HepG2 (cell line): Measurements from ENCODE around the gene CIITA. TPM values are rescaled to one million over a fixed set of nuclear protein-coding genes. Genes with fewer than 3 reads are reported as not detected.

ENCODE experiments used
- DNMT3B ChIP-seq: conservative IDR thresholded peaks from 2 replicates; pipeline ENCODE4 v1.6.1; 2016; ENCODE audit warnings: missing biosample characterization, control low read depth
- GATA4 ChIP-seq: sonication (generic); IDR thresholded peaks from 2 replicates; pipeline ENCODE4 v1.6.1; 2016; ENCODE audit warnings: antibody characterized with exemption, low read depth, borderline replicate concordance
- KMT2B ChIP-seq: IDR thresholded peaks from 2 replicates; pipeline ENCODE4 v1.6.1; 2016; ENCODE audit warnings: missing genetic modification reagents, missing compliant biosample characterization
- RNF2 ChIP-seq: fragments of 450-650 bp; conservative IDR thresholded peaks from 2 replicates; pipeline ENCODE4 v1.6.1; 2016; ENCODE audit warnings: low read depth
- SOX5 ChIP-seq: IDR thresholded peaks from 2 replicates; pipeline ENCODE4 v1.6.1; 2016; ENCODE audit warnings: borderline replicate concordance
- TBX3 ChIP-seq: fragments of 450-650 bp; IDR thresholded peaks from 2 replicates; pipeline ENCODE4 v1.6.1; 2017; ENCODE audit warnings: antibody characterized with exemption, mild to moderate bottlenecking, inconsistent platforms, borderline replicate concordance
- ZBTB3 ChIP-seq: sonication (generic); formaldehyde crosslinking; IDR thresholded peaks from 2 replicates; pipeline ENCODE4 v1.4.0; 2020; ENCODE audit warnings: low read depth, mild to moderate bottlenecking, moderate library complexity, missing genetic modification reagents, borderline replicate concordance
- ZNF547 ChIP-seq: sonication (generic); formaldehyde crosslinking; IDR thresholded peaks from 2 replicates; pipeline ENCODE4 v1.5.1; 2020; ENCODE audit warnings: mild to moderate bottlenecking, missing genetic modification reagents
- ZNF550 ChIP-seq: sonication (generic); formaldehyde crosslinking; IDR thresholded peaks from 2 replicates; pipeline ENCODE4 v1.4.0; 2020; ENCODE audit warnings: mild to moderate bottlenecking, missing genetic modification reagents, borderline replicate concordance
- ZNF644 ChIP-seq: IDR thresholded peaks from 2 replicates; pipeline ENCODE4 v1.6.1; 2016; ENCODE audit warnings: low read depth
- polyA plus RNA-seq, 8 experiments: library from polyadenylated mRNA; depleted of rRNA in 3 of 8; stranded (reverse) in 7 of 8; unstranded in 1 of 8; fragments of >200 nt; fragmentation: Illumina TruSeq in 4 of 8; extraction: Trizol in 4 of 8; gene quantifications; 2 replicates each; pipeline versions ENCODE4 v1.2.1 to v1.2.3, GENCODE V29; 2011 to 2016; ENCODE audit warnings: low read depth in 4 of 8, missing spikeins in 1 of 8, mixed read lengths in 1 of 8; ENCODE audit not compliant: insufficient read depth in 1 of 8
- total RNA-seq, 5 experiments: library from RNA; depleted of rRNA; stranded (reverse); fragments of >200 nt; fragmentation: Illumina TruSeq; extraction: Trizol; gene quantifications; 2 replicates each; pipeline ENCODE4 v1.2.3, GENCODE V29; 2016; ENCODE audit warnings: low read depth in 1 of 5
- TF ChIP-seq, protein P1 (sequence below), 2 experiments: sonication (generic) in 1 of 2; formaldehyde crosslinking in 1 of 2; IDR thresholded peaks; 2 replicates each; pipeline versions ENCODE4 v1.4.0 to v1.6.1; 2016 to 2020; ENCODE audit warnings: borderline replicate concordance in 1 of 2, low read depth in 1 of 2, mild to moderate bottlenecking in 1 of 2, missing genetic modification reagents in 1 of 2
- TF ChIP-seq, protein P2 (sequence below): sonication (generic); formaldehyde crosslinking; conservative IDR thresholded peaks from 2 replicates; pipeline ENCODE4 v1.4.0; 2020; ENCODE audit warnings: missing genetic modification reagents
- TF ChIP-seq, protein P3 (sequence below): sonication (generic); formaldehyde crosslinking; IDR thresholded peaks from 2 replicates; pipeline ENCODE4 v1.8.1; 2023; ENCODE audit warnings: mild to moderate bottlenecking, moderate library complexity, missing genetic modification reagents
- TF ChIP-seq, protein P4 (sequence below): sonication (generic); formaldehyde crosslinking; IDR thresholded peaks from 2 replicates; pipeline ENCODE4 v1.8.0; 2022; ENCODE audit warnings: mild to moderate bottlenecking, missing genetic modification reagents, borderline replicate concordance
- TF ChIP-seq, protein P5 (sequence below): sonication (generic); formaldehyde crosslinking; conservative IDR thresholded peaks from 2 replicates; pipeline ENCODE4 v1.5.0; 2020; ENCODE audit warnings: missing genetic modification reagents

The CIITA gene
- total and polyA plus RNA-seq, 2 of the 13 experiments (the other 11 are each of a cell fraction or from before 2014, with no cell fraction given), result 0.08 to 0.09 TPM

DNA sequence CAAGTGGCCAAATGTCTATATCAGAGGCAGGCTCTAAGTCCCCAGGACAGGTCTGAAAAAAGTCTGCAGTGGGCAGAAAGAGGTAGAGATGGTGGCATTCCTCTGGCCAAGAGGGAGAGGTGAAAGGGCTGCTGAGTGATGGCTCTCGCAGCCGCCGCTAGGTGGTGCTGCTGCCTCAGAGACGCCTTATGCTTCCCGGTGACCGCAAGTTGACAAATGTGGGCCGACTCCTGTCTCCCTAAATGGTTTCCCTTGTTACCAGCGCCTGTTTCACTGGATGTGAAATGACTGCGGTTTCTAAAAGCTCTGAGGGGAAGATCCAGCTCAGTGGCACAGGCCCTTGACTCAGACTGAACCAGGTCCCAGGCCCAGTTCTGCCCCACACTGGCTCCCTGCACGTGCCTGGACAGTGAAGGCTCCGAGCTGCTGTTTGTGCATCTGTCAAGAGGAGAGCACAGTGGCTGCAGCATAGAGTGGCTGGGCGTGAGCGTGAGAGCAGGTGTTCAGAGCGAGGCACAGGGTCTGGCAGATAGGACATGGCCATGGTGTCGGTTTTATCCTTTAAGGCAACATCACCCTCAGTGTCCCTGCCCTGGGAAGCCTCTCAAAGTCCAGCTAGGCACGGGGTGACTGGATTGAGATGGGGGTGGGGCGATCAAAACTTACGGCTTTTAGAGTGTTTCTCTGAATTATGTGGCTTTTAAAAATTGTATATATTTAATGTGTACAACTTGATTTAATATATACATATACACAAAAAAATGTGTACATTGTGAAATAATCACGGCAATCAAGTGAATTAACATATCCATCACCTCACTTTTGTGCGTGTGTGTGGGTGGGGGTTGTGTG, 87.3 kb downstream of the CIITA start (continued):
- peak; percentile 21; the same call in 1 of the 2 replicates for TF ChIP-seq SOX5 (CRISPR knock-in tag)
- TF ChIP-seq TBX3, result no peak
- TF ChIP-seq, protein P1, sequence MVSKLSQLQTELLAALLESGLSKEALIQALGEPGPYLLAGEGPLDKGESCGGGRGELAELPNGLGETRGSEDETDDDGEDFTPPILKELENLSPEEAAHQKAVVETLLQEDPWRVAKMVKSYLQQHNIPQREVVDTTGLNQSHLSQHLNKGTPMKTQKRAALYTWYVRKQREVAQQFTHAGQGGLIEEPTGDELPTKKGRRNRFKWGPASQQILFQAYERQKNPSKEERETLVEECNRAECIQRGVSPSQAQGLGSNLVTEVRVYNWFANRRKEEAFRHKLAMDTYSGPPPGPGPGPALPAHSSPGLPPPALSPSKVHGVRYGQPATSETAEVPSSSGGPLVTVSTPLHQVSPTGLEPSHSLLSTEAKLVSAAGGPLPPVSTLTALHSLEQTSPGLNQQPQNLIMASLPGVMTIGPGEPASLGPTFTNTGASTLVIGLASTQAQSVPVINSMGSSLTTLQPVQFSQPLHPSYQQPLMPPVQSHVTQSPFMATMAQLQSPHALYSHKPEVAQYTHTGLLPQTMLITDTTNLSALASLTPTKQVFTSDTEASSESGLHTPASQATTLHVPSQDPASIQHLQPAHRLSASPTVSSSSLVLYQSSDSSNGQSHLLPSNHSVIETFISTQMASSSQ (IDR thresholded peaks at IDR 0.05; ENCODE audit: low read depth), result no peak
- TF ChIP-seq, protein P1 (CRISPR knock-in tag; IDR thresholded peaks at IDR 0.05; ENCODE audit: borderline replicate concordance), result no peak
- no peak for TF ChIP-seq KMT2B (CRISPR knock-in tag)
- TF ChIP-seq, protein P2, sequence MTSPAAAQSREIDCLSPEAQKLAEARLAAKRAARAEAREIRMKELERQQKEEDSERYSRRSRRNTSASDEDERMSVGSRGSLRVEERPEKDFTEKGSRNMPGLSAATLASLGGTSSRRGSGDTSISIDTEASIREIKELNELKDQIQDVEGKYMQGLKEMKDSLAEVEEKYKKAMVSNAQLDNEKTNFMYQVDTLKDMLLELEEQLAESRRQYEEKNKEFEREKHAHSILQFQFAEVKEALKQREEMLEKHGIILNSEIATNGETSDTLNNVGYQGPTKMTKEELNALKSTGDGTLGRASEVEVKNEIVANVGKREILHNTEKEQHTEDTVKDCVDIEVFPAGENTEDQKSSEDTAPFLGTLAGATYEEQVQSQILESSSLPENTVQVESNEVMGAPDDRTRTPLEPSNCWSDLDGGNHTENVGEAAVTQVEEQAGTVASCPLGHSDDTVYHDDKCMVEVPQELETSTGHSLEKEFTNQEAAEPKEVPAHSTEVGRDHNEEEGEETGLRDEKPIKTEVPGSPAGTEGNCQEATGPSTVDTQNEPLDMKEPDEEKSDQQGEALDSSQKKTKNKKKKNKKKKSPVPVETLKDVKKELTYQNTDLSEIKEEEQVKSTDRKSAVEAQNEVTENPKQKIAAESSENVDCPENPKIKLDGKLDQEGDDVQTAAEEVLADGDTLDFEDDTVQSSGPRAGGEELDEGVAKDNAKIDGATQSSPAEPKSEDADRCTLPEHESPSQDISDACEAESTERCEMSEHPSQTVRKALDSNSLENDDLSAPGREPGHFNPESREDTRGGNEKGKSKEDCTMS (CRISPR knock-in tag), result 0 out of 2 replicates have a peak, but pooled peaks have one; percentile 49
- TF ChIP-seq, protein P3, sequence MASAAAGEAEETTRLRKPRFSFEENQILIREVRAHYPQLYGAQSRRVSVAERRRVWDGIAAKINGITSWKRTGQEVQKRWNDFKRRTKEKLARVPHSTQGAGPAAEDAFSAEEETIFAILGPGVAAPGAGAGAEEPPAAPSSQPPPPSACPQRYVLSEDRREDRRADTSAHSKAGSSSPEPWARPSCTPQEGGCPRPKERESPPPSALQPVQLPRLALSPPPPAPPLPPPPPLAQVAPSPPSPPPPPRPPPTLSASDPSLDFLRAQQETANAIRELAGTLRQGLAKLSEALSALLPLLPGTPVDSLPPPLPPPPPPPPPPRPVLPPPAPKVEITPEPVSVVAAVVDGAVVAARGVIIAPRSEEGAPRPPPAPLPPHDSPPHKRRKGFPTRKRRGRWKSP (CRISPR knock-in tag), result peak; percentile 38; the same call in 1 of the 2 replicates
- no peak for TF ChIP-seq ZBTB3 (CRISPR knock-in tag)
- no peak for TF ChIP-seq GATA4
- no peak for TF ChIP-seq RNF2
- TF ChIP-seq ZNF644, result no peak
- TF ChIP-seq, protein P4, sequence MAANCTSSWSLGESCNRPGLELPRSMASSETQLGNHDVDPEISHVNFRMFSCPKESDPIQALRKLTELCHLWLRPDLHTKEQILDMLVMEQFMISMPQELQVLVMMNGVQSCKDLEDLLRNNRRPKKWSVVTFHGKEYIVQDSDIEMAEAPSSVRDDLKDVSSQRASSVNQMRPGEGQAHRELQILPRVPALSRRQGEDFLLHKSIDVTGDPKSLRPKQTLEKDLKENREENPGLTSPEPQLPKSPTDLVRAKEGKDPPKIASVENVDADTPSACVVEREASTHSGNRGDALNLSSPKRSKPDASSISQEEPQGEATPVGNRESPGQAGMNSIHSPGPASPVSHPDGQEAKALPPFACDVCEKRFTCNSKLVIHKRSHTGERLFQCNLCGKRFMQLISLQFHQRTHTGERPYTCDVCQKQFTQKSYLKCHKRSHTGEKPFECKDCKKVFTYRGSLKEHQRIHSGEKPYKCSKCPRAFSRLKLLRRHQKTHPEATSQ, result no peak
- TF ChIP-seq ZNF547, result 0 out of 2 replicates have a peak, but pooled peaks have one; percentile 74
- TF ChIP-seq ZNF550 (CRISPR knock-in tag), result no peak
- TF ChIP-seq, protein P5, sequence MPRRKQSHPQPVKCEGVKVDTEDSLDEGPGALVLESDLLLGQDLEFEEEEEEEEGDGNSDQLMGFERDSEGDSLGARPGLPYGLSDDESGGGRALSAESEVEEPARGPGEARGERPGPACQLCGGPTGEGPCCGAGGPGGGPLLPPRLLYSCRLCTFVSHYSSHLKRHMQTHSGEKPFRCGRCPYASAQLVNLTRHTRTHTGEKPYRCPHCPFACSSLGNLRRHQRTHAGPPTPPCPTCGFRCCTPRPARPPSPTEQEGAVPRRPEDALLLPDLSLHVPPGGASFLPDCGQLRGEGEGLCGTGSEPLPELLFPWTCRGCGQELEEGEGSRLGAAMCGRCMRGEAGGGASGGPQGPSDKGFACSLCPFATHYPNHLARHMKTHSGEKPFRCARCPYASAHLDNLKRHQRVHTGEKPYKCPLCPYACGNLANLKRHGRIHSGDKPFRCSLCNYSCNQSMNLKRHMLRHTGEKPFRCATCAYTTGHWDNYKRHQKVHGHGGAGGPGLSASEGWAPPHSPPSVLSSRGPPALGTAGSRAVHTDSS, result no peak
- TF ChIP-seq DNMT3B (CRISPR knock-in tag), result no peak
